NB4 (cell line): ENCODE measurements around the gene SEC11A.

Experiments
- CTCF ChIP-seq: IDR thresholded peaks from one replicate; pipeline ENCODE4 v1.5.1; 2012; ENCODE audit warnings: low read depth, low read length
- MYC ChIP-seq: IDR thresholded peaks from 2 replicates; pipeline ENCODE4 v1.6.1; 2011; ENCODE audit warnings: low read depth, low read length
- POLR2A ChIP-seq: IDR thresholded peaks from 2 replicates; pipeline ENCODE4 v1.6.1; 2011; ENCODE audit warnings: mild to moderate bottlenecking; ENCODE audit not compliant: insufficient read length; ENCODE audit errors: extremely low read depth

GRCh38 chr15:84645496-84645895 is 70.4 kb downstream of the SEC11A start:
- TF ChIP-seq CTCF (no peak), MYC (no peak), POLR2A (no peak)
